HepG2 (cell line): ENCODE results near the gene UPK1A. TPM values are rescaled to one million over a fixed set of nuclear protein-coding genes. Genes with fewer than 3 reads are reported as not detected.

Source experiments
- AHR ChIP-seq: IDR thresholded peaks from 2 replicates; pipeline ENCODE4 v1.6.1; 2018; ENCODE audit warnings: missing genetic modification reagents, missing compliant biosample characterization
- ELF1 ChIP-seq: sonication (generic); formaldehyde crosslinking; IDR thresholded peaks from 2 replicates; pipeline ENCODE4 v1.4.0; 2020; ENCODE audit warnings: missing genetic modification reagents
- JDP2 ChIP-seq: sonication (generic); formaldehyde crosslinking; IDR thresholded peaks from 2 replicates; pipeline ENCODE4 v1.8.1; 2022; ENCODE audit warnings: missing genetic modification reagents, borderline replicate concordance
- KLF13 ChIP-seq: sonication (generic); formaldehyde crosslinking; IDR thresholded peaks from 2 replicates; pipeline ENCODE4 v1.4.0; 2020; ENCODE audit warnings: mild to moderate bottlenecking, missing genetic modification reagents
- KLF6 ChIP-seq: IDR thresholded peaks from 2 replicates; pipeline ENCODE4 v1.8.0; 2016; ENCODE audit warnings: missing biosample characterization, missing genetic modification reagents
- NFE2 ChIP-seq: sonication (generic); formaldehyde crosslinking; IDR thresholded peaks from 2 replicates; pipeline ENCODE4 v1.4.0; 2020; ENCODE audit warnings: missing genetic modification reagents
- PHF20 ChIP-seq: sonication (generic); formaldehyde crosslinking; IDR thresholded peaks from 2 replicates; pipeline ENCODE4 v1.5.0; 2020; ENCODE audit warnings: mild to moderate bottlenecking, missing genetic modification reagents
- RCOR2 ChIP-seq: IDR thresholded peaks from 2 replicates; pipeline ENCODE4 v1.6.1; 2016; ENCODE audit warnings: missing biosample characterization, missing genetic modification reagents
- RNF2 ChIP-seq: fragments of 450-650 bp; conservative IDR thresholded peaks from 2 replicates; pipeline ENCODE4 v1.6.1; 2016; ENCODE audit warnings: low read depth
- SIN3B ChIP-seq: fragments of 150-350 bp; IDR thresholded peaks from 2 replicates; pipeline ENCODE4 v1.6.1; 2014; ENCODE audit warnings: low read length
- SIX1 ChIP-seq: sonication (generic); formaldehyde crosslinking; IDR thresholded peaks from 2 replicates; pipeline ENCODE4 v1.4.0; 2020; ENCODE audit warnings: missing genetic modification reagents, borderline replicate concordance
- TOPORS ChIP-seq: sonication (generic); formaldehyde crosslinking; IDR thresholded peaks from 2 replicates; pipeline ENCODE4 v1.8.0; 2023; ENCODE audit warnings: mild to moderate bottlenecking, missing genetic modification reagents
- ZBTB20 ChIP-seq: sonication (generic); formaldehyde crosslinking; IDR thresholded peaks from 2 replicates; pipeline ENCODE4 v1.8.1; 2023; ENCODE audit warnings: missing genetic modification reagents, low read depth, mild to moderate bottlenecking, borderline replicate concordance
- ZFP36L2 ChIP-seq: sonication (generic); formaldehyde crosslinking; IDR thresholded peaks from 2 replicates; pipeline ENCODE4 v1.4.0; 2020; ENCODE audit warnings: missing genetic modification reagents
- ZNF333 ChIP-seq: sonication (generic); formaldehyde crosslinking; IDR thresholded peaks from 2 replicates; pipeline ENCODE4 v1.4.0; 2020; ENCODE audit warnings: mild to moderate bottlenecking, missing genetic modification reagents, borderline replicate concordance
- ZNF367 ChIP-seq: sonication (generic); formaldehyde crosslinking; IDR thresholded peaks from 2 replicates; pipeline ENCODE4 v1.4.0; 2020; ENCODE audit warnings: missing genetic modification reagents, borderline replicate concordance
- ZNF605 ChIP-seq: sonication (generic); formaldehyde crosslinking; IDR thresholded peaks from 2 replicates; pipeline ENCODE4 v1.8.0; 2022; ENCODE audit warnings: mild to moderate bottlenecking, missing genetic modification reagents
- ZNF674 ChIP-seq: sonication (generic); formaldehyde crosslinking; IDR thresholded peaks from 2 replicates; pipeline ENCODE4 v1.5.0; 2020; ENCODE audit warnings: low read depth, mild to moderate bottlenecking, missing genetic modification reagents
- ZNF839 ChIP-seq: sonication (generic); formaldehyde crosslinking; IDR thresholded peaks from 2 replicates; pipeline ENCODE4 v1.4.0; 2020; ENCODE audit warnings: missing genetic modification reagents, mild to moderate bottlenecking, borderline replicate concordance
- polyA plus RNA-seq, 8 experiments: library from polyadenylated mRNA; depleted of rRNA in 3 of 8; stranded (reverse) in 7 of 8; unstranded in 1 of 8; fragments of >200 nt; fragmentation: Illumina TruSeq in 4 of 8; extraction: Trizol in 4 of 8; gene quantifications; 2 replicates each; pipeline versions ENCODE4 v1.2.1 to v1.2.3, GENCODE V29; 2011 to 2016; ENCODE audit warnings: low read depth in 4 of 8, missing spikeins in 1 of 8, mixed read lengths in 1 of 8; ENCODE audit not compliant: insufficient read depth in 1 of 8
- total RNA-seq, 5 experiments: library from RNA; depleted of rRNA; stranded (reverse); fragments of >200 nt; fragmentation: Illumina TruSeq; extraction: Trizol; gene quantifications; 2 replicates each; pipeline ENCODE4 v1.2.3, GENCODE V29; 2016; ENCODE audit warnings: low read depth in 1 of 5
- TF ChIP-seq, protein P1 (sequence below): sonication (generic); formaldehyde crosslinking; IDR thresholded peaks from 2 replicates; pipeline ENCODE4 v1.5.1; 2020; ENCODE audit warnings: mild to moderate bottlenecking, missing genetic modification reagents
- TF ChIP-seq, protein P2 (sequence below): sonication (generic); formaldehyde crosslinking; IDR thresholded peaks from 2 replicates; pipeline ENCODE4 v1.5.0; 2020; ENCODE audit warnings: missing genetic modification reagents
- TF ChIP-seq, protein P3 (sequence below): sonication (generic); formaldehyde crosslinking; IDR thresholded peaks from 2 replicates; pipeline ENCODE4 v1.8.0; 2022; ENCODE audit warnings: missing genetic modification reagents, low read depth, mild to moderate bottlenecking, borderline replicate concordance
- TF ChIP-seq, protein P4 (sequence below): sonication (generic); formaldehyde crosslinking; conservative IDR thresholded peaks from 2 replicates; pipeline ENCODE4 v1.8.0; 2022; ENCODE audit warnings: mild to moderate bottlenecking, moderate library complexity, missing genetic modification reagents
- TF ChIP-seq, protein P5 (sequence below): sonication (generic); formaldehyde crosslinking; IDR thresholded peaks from 2 replicates; pipeline ENCODE4 v1.5.1; 2020; ENCODE audit warnings: missing genetic modification reagents, mild to moderate bottlenecking, borderline replicate concordance

The UPK1A gene
- total and polyA plus RNA-seq, 2 of the 13 experiments (the other 11 are each of a cell fraction or from before 2014, with no cell fraction given): 2.9 TPM; not detected in 1

DNA sequence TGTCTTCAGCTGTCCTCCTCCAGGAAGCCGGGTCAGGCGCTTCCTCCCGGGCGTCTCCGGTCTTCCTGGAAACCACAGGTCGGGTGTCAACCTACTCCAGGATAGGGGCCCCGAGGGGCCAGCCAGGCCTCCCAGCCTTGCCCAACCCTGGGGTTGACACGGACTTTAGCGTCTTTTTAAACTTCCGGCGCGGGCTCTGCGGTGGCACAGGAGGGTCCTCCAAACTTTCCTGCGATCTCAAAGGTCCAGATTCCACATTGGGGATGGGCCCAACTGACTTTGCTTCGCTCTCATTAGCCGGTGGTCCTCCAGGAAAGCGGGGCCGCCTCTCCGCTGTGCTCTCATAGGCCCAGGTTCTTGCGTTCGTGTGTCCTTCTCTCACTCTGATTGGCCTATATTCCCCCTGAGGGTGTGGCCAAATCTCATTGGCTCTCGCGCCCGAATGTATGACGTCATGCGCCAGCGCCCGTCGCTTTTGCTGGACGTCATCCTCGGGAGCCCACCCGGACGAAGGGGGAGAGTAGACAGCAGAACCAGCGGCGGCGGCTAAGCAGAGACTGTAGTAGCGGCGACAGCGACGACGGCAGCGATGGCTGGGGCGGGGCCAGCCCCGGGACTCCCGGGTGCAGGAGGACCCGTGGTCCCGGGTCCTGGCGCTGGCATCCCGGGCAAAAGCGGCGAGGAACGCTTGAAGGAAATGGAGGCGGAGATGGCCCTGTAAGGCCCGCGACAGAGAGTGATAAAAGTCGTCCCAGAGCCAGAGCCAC lies 37.6 kb upstream of the UPK1A start, which contains the start of gene RBM42 (continued):
- TF ChIP-seq RNF2 (peak; percentile 60; the same call in 1 of the 2 replicates), ZBTB20 (CRISPR knock-in tag) (no peak), SIN3B (peak; percentile 99), ZNF605 (CRISPR knock-in tag) (peak; percentile 64; the same call in 1 of the 2 replicates), KLF6 (CRISPR knock-in tag) (no peak), KLF13 (no peak), SIX1 (CRISPR knock-in tag) (no peak; the same call in 1 of the 2 replicates), ZNF674 (no peak), ZNF333 (CRISPR knock-in tag) (0 out of 2 replicates have a peak, but pooled peaks have one; percentile 48), JDP2 (no peak), TOPORS (CRISPR knock-in tag) (no peak), ZNF839 (no peak), AHR (CRISPR knock-in tag) (peak; percentile 59; the same call in 1 of the 2 replicates), ZNF367 (CRISPR knock-in tag) (no peak), RCOR2 (CRISPR knock-in tag) (no peak), ZFP36L2 (CRISPR knock-in tag) (no peak), PHF20 (CRISPR knock-in tag) (peak; percentile 99), ELF1 (CRISPR knock-in tag) (peak; percentile 88), NFE2 (CRISPR knock-in tag) (no peak)
- TF ChIP-seq, protein P1, sequence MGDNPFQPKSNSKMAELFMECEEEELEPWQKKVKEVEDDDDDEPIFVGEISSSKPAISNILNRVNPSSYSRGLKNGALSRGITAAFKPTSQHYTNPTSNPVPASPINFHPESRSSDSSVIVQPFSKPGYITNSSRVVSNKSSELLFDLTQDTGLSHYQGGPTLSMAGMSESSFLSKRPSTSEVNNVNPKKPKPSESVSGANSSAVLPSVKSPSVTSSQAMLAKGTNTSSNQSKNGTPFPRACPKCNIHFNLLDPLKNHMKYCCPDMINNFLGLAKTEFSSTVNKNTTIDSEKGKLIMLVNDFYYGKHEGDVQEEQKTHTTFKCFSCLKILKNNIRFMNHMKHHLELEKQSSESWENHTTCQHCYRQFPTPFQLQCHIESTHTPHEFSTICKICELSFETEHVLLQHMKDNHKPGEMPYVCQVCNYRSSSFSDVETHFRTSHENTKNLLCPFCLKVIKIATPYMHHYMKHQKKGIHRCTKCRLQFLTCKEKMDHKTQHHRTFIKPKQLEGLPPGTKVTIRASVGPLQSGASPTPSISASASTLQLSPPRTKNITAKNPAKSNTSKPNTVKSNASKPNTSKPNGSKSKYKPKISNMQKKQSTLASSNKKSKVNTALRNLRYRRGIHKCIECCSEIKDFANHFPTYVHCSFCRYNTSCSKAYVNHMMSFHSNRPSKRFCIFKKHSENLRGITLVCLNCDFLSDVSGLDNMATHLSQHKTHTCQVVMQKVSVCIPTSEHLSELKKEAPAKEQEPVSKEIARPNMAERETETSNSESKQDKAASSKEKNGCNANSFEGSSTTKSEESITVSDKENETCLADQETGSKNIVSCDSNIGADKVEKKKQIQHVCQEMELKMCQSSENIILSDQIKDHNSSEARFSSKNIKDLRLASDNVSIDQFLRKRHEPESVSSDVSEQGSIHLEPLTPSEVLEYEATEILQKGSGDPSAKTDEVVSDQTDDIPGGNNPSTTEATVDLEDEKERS (CRISPR knock-in tag): no peak
- TF ChIP-seq, protein P2, sequence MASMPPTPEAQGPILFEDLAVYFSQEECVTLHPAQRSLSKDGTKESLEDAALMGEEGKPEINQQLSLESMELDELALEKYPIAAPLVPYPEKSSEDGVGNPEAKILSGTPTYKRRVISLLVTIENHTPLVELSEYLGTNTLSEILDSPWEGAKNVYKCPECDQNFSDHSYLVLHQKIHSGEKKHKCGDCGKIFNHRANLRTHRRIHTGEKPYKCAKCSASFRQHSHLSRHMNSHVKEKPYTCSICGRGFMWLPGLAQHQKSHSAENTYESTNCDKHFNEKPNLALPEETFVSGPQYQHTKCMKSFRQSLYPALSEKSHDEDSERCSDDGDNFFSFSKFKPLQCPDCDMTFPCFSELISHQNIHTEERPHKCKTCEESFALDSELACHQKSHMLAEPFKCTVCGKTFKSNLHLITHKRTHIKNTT (CRISPR knock-in tag): no peak
- TF ChIP-seq, protein P3, sequence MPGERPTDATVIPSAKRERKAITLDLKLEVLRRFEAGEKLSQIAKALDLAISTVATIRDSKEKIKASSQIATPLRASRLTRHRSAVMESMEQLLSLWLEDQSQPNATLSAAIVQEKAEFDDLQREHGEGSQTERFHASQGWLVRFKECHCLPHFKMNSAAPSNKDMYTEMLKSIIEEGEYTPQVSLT (CRISPR knock-in tag): no peak
- TF ChIP-seq, protein P4, sequence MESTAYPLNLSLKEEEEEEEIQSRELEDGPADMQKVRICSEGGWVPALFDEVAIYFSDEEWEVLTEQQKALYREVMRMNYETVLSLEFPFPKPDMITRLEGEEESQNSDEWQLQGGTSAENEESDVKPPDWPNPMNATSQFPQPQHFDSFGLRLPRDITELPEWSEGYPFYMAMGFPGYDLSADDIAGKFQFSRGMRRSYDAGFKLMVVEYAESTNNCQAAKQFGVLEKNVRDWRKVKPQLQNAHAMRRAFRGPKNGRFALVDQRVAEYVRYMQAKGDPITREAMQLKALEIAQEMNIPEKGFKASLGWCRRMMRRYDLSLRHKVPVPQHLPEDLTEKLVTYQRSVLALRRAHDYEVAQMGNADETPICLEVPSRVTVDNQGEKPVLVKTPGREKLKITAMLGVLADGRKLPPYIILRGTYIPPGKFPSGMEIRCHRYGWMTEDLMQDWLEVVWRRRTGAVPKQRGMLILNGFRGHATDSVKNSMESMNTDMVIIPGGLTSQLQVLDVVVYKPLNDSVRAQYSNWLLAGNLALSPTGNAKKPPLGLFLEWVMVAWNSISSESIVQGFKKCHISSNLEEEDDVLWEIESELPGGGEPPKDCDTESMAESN (CRISPR knock-in tag): no peak
- TF ChIP-seq, protein P5, sequence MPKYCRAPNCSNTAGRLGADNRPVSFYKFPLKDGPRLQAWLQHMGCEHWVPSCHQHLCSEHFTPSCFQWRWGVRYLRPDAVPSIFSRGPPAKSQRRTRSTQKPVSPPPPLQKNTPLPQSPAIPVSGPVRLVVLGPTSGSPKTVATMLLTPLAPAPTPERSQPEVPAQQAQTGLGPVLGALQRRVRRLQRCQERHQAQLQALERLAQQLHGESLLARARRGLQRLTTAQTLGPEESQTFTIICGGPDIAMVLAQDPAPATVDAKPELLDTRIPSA (CRISPR knock-in tag): no peak
